RPMI7951 (cell line): ENCODE measurements around the gene ZNG1B. TPM values are rescaled to one million over a fixed set of nuclear protein-coding genes. Genes with fewer than 3 reads are reported as not detected.
"Not testable (repeated sequence)": the region's sequence is repeated elsewhere in the genome, so short reads cannot be mapped to it uniquely, and the experiment has no call there.

Experiments
- DNase-seq: peaks from one replicate; pipeline ENCODE4 v3.0.0-alpha.2; 2012; ENCODE audit warnings: low read depth
- total RNA-seq: library from RNA; depleted of rRNA; stranded (reverse); fragments of >200 nt; shearing (Covaris generic); gene quantifications from 2 replicates; pipeline ENCODE4 v1.2.3, GENCODE V29; 2014

ZNG1B gene
- total RNA-seq, 1 experiment from 2014 or later = 45.5 TPM

- DNase-seq = peak; percentile 17
Measured at GRCh38 chr2:113503094-113504042, 65.9 kb downstream of the ZNG1B start.

GRCh38 chr2:113504081-113504480 is 66.6 kb downstream of the ZNG1B start:
- not testable (repeated sequence) for DNase-seq

GRCh38 chr2:113507394-113508140 is 70.1 kb downstream of the ZNG1B start:
- DNase-seq = not testable (repeated sequence)

GRCh38 chr2:113508187-113508586 is 70.7 kb downstream of the ZNG1B start:
- not testable (repeated sequence) for DNase-seq

GRCh38 chr2:113510913-113511312 is 73.4 kb downstream of the ZNG1B start:
- not testable (repeated sequence) for DNase-seq

- not testable (repeated sequence) for DNase-seq
Measured at GRCh38 chr2:113511859-113512258, 74.4 kb downstream of the ZNG1B start.

- DNase-seq = not testable (repeated sequence)
Measured at GRCh38 chr2:113515457-113515856, 78.0 kb downstream of the ZNG1B start.

GRCh38 chr2:113515995-113516394 is 78.5 kb downstream of the ZNG1B start:
- DNase-seq = not testable (repeated sequence)

GRCh38 chr2:113517025-113517424 is 79.5 kb downstream of the ZNG1B start:
- not testable (repeated sequence) for DNase-seq

GRCh38 chr2:113520837-113521236 is 83.3 kb downstream of the ZNG1B start:
- DNase-seq = not testable (repeated sequence)

GRCh38 chr2:113521492-113521891 is 84.0 kb downstream of the ZNG1B start:
- DNase-seq = not testable (repeated sequence)

- not testable (repeated sequence) for DNase-seq
Measured at GRCh38 chr2:113524986-113525385, 87.5 kb downstream of the ZNG1B start.

GRCh38 chr2:113527350-113528045 is 90.0 kb downstream of the ZNG1B start:
- not testable (repeated sequence) for DNase-seq

- not testable (repeated sequence) for DNase-seq
Measured at GRCh38 chr2:113528126-113528525, 90.6 kb downstream of the ZNG1B start.

GRCh38 chr2:113528904-113529303 is 91.4 kb downstream of the ZNG1B start:
- not testable (repeated sequence) for DNase-seq

- DNase-seq = not testable (repeated sequence)
Measured at GRCh38 chr2:113532991-113533390, 95.5 kb downstream of the ZNG1B start.

GRCh38 chr2:113536573-113536972 is 99.1 kb downstream of the ZNG1B start:
- not testable (repeated sequence) for DNase-seq

GRCh38 chr2:113540834-113541203 is 103.3 kb downstream of the ZNG1B start:
- DNase-seq = not testable (repeated sequence)

- DNase-seq = not testable (repeated sequence)
Measured at GRCh38 chr2:113541204-113541975, 103.9 kb downstream of the ZNG1B start.

GRCh38 chr2:113541976-113542485 is 104.5 kb downstream of the ZNG1B start:
- DNase-seq = not testable (repeated sequence)

GRCh38 chr2:113542529-113542928 is 105.0 kb downstream of the ZNG1B start:
- not testable (repeated sequence) for DNase-seq
